Measurements from ENCODE around the gene LRRN3.

- TF ChIP-seq EZH2 (IDR thresholded peaks at IDR 0.05; ENCODE audit: low read length, missing control alignments) (no peak), CTCF (conservative IDR thresholded peaks at IDR 0.05 in 1 of 2, IDR thresholded peaks at IDR 0.05 in 1 of 2; ENCODE audit: low read depth in 1 of 2, low read length in 2 of 2) (no peak)
Measured at GRCh38 chr7:111059833-111060232, 31.1 kb upstream of the LRRN3 start.

All from fibroblast of lung (primary cell).